Nephron progenitor cell (in vitro differentiated cells): Measurements from ENCODE around the gene PLPPR1.

Experiments
- DNase-seq: peaks from one replicate; pipeline ENCODE4 v3.0.0; 2021
- H3K27ac Mint-ChIP-seq: 2 replicates; pipeline ENCODE4 v1.8.0; 2021; ENCODE audit warnings: mild to moderate bottlenecking, moderate library complexity, mixed read lengths
- H3K27me3 Mint-ChIP-seq: 2 replicates; pipeline ENCODE4 v1.8.0; 2021; ENCODE audit warnings: mild to moderate bottlenecking, low read depth, mixed read lengths; ENCODE audit not compliant: poor library complexity
- H3K36me3 Mint-ChIP-seq: 2 replicates; pipeline ENCODE4 v1.8.0; 2021; ENCODE audit warnings: low read depth, mixed read lengths
- H3K4me1 Mint-ChIP-seq: 2 replicates; pipeline ENCODE4 v1.8.0; 2021; ENCODE audit warnings: mixed read lengths
- H3K4me3 Mint-ChIP-seq: 2 replicates; pipeline ENCODE4 v1.8.0; 2021; ENCODE audit warnings: mild to moderate bottlenecking, moderate library complexity, mixed read lengths
- H3K9me3 Mint-ChIP-seq: 2 replicates; pipeline ENCODE4 v1.8.0; 2021; ENCODE audit warnings: mild to moderate bottlenecking, moderate library complexity, mixed read lengths
- TF ChIP-seq, protein P1 (sequence below): fragments of 200-600 bp; sonication (generic); IDR thresholded peaks from 2 replicates; pipeline ENCODE4 v1.5.0; 2021; ENCODE audit warnings: antibody characterized with exemption

PLPPR1 gene

DNA sequence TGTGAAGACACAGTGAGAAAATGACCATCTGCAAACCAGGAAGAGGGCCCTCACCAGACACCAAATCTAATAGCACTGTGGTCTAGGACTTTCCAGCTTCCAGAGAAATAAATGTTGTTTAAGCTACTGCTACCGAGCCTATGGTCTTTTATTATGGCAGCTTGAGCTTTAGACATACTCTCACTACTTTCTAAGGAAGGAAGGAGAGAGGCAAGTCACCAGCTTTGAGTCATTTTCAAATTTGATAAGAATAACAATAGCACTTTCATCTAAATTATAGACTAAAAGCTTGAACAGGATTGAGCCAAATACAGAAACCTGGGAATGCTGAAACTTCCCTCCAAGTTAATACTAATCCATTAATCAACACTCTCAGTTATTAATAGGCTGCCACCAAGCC is 64.4 kb downstream of the PLPPR1 start:
- H3K4me3 Mint-ChIP-seq = no peak overlapping the region
- H3K27ac Mint-ChIP-seq = no peak overlapping the region
- no peaks in the 10 kb centered on the region for H3K36me3 Mint-ChIP-seq
- TF ChIP-seq, protein P1, sequence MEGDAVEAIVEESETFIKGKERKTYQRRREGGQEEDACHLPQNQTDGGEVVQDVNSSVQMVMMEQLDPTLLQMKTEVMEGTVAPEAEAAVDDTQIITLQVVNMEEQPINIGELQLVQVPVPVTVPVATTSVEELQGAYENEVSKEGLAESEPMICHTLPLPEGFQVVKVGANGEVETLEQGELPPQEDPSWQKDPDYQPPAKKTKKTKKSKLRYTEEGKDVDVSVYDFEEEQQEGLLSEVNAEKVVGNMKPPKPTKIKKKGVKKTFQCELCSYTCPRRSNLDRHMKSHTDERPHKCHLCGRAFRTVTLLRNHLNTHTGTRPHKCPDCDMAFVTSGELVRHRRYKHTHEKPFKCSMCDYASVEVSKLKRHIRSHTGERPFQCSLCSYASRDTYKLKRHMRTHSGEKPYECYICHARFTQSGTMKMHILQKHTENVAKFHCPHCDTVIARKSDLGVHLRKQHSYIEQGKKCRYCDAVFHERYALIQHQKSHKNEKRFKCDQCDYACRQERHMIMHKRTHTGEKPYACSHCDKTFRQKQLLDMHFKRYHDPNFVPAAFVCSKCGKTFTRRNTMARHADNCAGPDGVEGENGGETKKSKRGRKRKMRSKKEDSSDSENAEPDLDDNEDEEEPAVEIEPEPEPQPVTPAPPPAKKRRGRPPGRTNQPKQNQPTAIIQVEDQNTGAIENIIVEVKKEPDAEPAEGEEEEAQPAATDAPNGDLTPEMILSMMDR = no peak
- H3K4me1 Mint-ChIP-seq = no peaks in the 10 kb centered on the region
- DNase-seq = no peak
- H3K27me3 Mint-ChIP-seq = peaks cover 5% of the 10 kb centered on the region
- no peaks in the 10 kb centered on the region for H3K9me3 Mint-ChIP-seq

DNA sequence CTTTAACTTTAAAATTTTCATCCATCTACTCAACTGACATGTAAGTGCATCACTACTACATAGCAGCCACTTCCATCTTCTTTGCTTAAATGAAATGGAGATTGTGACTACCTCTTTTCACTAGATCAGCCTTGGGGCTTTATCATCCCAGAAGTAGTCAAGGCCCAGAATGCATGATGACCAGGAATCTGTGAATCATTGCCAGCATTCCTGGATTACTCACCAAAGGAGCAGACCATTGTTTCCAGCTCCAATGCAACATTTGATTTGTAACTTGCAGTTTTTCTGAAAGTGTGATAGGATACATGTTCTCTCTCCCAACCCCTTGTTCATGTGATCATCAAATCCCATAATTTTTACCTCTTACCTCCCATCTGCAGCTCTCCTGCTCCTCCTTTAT is 65.1 kb downstream of the PLPPR1 start:
- Mint-ChIP-seq H3K27ac (no peak overlapping the region), H3K27me3 (peaks cover 5% of the 10 kb centered on the region), H3K4me3 (no peak overlapping the region), H3K9me3 (no peaks in the 10 kb centered on the region), H3K4me1 (no peaks in the 10 kb centered on the region), H3K36me3 (no peaks in the 10 kb centered on the region)
- DNase-seq = no peak
- TF ChIP-seq, protein P1 = no peak

DNA sequence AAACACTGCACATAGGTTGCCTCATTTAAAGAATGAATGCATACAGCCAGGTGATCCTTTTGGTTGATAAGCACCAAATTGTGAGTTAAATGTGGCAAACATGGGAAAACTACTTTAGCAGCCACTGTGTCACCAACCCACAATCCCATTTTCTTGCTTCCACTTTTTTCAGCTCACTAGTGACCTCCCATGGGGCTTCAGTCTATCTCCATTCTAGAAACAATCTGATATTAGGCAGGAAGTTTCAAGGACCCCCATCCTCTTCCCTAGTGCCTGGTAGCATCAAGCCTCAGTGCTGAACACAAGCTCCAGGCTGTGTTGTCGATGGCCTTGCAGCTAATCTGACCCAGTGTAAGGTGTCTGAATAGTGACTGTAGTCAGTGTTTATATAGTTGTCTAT is 66.2 kb downstream of the PLPPR1 start:
- Mint-ChIP-seq H3K9me3 (no peaks in the 10 kb centered on the region), H3K4me1 (no peaks in the 10 kb centered on the region), H3K4me3 (no peak overlapping the region), H3K27me3 (peaks cover 8% of the 10 kb centered on the region), H3K27ac (no peak overlapping the region), H3K36me3 (no peaks in the 10 kb centered on the region)
- DNase-seq = no peak
- TF ChIP-seq, protein P1 = no peak

DNA sequence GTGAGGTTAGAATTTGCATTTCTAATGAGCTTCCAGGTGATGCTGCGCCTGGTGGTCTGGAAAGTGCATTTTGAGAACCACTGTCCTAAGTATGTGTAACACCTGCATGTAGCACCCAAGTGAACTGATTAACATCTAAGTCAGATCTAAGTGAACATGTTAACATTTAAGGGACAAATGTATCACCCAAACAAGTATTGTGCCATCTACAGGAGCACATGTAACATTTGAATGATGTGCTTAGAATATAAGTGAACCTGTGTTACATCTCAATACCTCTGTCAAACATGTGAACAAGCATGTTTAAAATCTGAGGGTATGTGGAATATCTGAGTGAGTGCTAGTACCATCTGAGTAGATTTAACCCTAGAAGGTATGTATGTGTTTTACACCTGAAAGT is 68.7 kb downstream of the PLPPR1 start:
- TF ChIP-seq, protein P1 = no peak
- Mint-ChIP-seq H3K27me3 (peaks cover 3% of the 10 kb centered on the region), H3K9me3 (no peaks in the 10 kb centered on the region), H3K27ac (no peak overlapping the region), H3K36me3 (no peaks in the 10 kb centered on the region), H3K4me1 (no peaks in the 10 kb centered on the region), H3K4me3 (no peak overlapping the region)
- no peak for DNase-seq

DNA sequence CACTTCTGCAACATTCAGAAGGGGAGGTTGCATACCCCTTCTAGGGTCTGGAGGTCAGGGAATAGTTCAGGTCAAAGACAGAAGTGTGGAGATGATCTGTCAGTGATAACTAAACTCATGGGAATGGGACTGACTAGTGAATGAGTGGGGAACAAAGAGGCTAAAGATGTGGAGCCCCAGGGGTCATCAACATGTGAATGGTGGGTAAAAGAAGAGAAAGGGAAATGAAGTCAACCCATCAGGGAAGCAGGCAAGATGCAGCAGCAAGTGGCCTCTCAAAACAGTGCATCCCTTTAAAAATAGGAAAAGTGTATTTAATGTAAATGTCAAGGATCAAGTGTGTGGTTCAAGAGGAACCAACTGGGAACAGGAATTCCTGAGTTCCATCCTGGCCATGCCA is 69.9 kb downstream of the PLPPR1 start:
- no peaks in the 10 kb centered on the region for H3K9me3 Mint-ChIP-seq
- DNase-seq = no peak
- no peaks in the 10 kb centered on the region for H3K36me3 Mint-ChIP-seq
- H3K27ac Mint-ChIP-seq = peak overlapping the region; percentile 8
- no peaks in the 10 kb centered on the region for H3K4me1 Mint-ChIP-seq
- H3K4me3 Mint-ChIP-seq = no peak overlapping the region
- TF ChIP-seq, protein P1 = no peak
- H3K27me3 Mint-ChIP-seq = peaks cover 3% of the 10 kb centered on the region

DNA sequence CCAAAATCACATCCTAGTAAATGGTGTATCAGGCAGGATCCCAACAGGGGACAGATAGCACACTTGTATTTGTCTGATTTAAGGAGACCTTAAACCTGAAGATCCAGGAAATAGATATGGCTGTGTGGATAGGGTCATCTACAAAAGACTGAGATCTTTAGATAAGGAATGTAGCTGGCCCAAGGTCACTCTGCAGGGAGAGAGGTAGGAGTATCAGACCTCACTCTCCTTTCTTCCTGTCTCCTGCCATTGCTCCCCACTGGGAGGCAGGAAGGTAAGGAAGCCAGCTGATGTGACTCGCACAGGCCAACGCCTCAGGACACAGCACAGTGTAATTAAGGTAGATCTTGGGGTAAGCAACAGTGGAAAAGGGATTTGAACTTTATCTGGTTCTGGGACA is 85.8 kb downstream of the PLPPR1 start:
- Mint-ChIP-seq H3K36me3 (no peaks in the 10 kb centered on the region), H3K9me3 (peaks cover 4% of the 10 kb centered on the region), H3K27me3 (peaks cover 5% of the 10 kb centered on the region), H3K27ac (no peak overlapping the region), H3K4me1 (no peaks in the 10 kb centered on the region), H3K4me3 (no peak overlapping the region)
- no peak for DNase-seq
- TF ChIP-seq, protein P1 = no peak
